Measurements from ENCODE around the gene FGF2.

GRCh38 chr4:122797405-122798094 lies 29.1 kb upstream of the FGF2 start:
- no peak for TF ChIP-seq CTCF (IDR thresholded peaks at IDR 0.05)
- no peak for TF ChIP-seq TCF12 (IDR thresholded peaks at IDR 0.05)
- no peak for TF ChIP-seq JUND (IDR thresholded peaks at IDR 0.05)
- no peak for TF ChIP-seq POLR2AphosphoS5 (IDR thresholded peaks at IDR 0.05; ENCODE audit: low read depth, low read length)
- TF ChIP-seq EP300 (IDR thresholded peaks at IDR 0.05; ENCODE audit: borderline replicate concordance in 1 of 2, low read depth in 1 of 2, low read length in 1 of 2): no peak
- no peak for TF ChIP-seq PBX3 (IDR thresholded peaks at IDR 0.05)
- TF ChIP-seq REST (IDR thresholded peaks at IDR 0.05; ENCODE audit: low read depth, low read length): no peak
- TF ChIP-seq RCOR1 (IDR thresholded peaks at IDR 0.05; ENCODE audit: low read length): no peak
- TF ChIP-seq ELF1 (IDR thresholded peaks at IDR 0.05): no peak
- no peak for TF ChIP-seq MEF2A (IDR thresholded peaks at IDR 0.05; ENCODE audit: borderline replicate concordance, low read depth)

All from SK-N-SH (cell line).